Fibroblast of lung (primary cell): ENCODE data around the gene EXOC6B.

Experiments
- EZH2 ChIP-seq: IDR thresholded peaks from 2 replicates; pipeline ENCODE4 v1.5.1; 2012; ENCODE audit warnings: low read length, control low read depth, mild to moderate bottlenecking; ENCODE audit errors: missing control alignments
- TF ChIP-seq, protein P1 (sequence below), 2 donors: IDR thresholded peaks in 1 of 2; conservative IDR thresholded peaks in 1 of 2; 1 replicate in 1 of 2; 2 replicates in 1 of 2; pipeline ENCODE4 v1.5.1; 2011 to 2012; ENCODE audit warnings: low read length in 2 of 2, control low read depth in 1 of 2, inconsistent platforms in 1 of 2, low read depth in 1 of 2, mild to moderate bottlenecking in 1 of 2

DNA sequence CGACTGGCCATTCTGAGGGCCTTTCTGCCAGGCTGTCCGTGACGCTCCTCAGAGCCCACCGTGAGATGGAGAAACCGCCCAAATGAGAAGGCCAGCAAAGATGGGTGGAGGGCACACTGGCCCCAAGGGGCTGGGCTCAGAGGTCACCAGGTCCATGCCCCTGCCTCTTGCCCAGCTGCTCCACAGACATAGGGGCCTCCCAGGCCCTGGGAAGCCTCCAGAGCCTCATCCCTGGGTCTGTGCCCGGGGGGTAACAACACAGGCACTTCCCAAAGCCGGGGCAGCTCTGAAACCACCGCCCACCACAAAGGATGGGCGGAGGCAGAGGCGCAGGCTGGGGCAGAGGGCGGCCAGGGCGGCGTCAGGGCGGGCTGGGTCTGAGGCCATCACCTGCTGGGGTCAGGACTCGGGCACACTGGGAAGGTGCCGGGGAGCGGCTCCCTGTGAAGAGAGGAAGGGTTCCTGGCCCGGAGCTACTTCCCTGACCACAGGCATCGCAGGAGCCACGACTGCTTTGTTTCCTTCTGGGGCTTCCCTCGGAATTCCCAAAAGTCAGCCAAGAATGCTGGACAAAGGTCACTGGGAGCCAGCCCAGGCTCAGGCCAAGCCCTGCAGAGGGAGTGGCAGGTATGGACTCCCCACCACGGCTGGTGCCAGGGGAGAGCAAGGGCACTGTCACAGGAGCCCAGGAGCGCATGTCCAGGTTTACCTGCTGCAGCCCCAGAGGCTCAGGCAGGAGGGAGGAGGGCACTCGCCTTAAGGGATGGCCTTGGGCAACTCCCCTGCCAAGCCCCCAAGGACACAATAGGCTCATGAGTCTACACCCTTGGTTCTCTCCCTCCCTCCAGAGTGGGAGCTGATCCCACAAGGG is 687.6 kb downstream of the EXOC6B start:
- TF ChIP-seq, protein P1, sequence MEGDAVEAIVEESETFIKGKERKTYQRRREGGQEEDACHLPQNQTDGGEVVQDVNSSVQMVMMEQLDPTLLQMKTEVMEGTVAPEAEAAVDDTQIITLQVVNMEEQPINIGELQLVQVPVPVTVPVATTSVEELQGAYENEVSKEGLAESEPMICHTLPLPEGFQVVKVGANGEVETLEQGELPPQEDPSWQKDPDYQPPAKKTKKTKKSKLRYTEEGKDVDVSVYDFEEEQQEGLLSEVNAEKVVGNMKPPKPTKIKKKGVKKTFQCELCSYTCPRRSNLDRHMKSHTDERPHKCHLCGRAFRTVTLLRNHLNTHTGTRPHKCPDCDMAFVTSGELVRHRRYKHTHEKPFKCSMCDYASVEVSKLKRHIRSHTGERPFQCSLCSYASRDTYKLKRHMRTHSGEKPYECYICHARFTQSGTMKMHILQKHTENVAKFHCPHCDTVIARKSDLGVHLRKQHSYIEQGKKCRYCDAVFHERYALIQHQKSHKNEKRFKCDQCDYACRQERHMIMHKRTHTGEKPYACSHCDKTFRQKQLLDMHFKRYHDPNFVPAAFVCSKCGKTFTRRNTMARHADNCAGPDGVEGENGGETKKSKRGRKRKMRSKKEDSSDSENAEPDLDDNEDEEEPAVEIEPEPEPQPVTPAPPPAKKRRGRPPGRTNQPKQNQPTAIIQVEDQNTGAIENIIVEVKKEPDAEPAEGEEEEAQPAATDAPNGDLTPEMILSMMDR (conservative IDR thresholded peaks at IDR 0.05 in 1 of 2, IDR thresholded peaks at IDR 0.05 in 1 of 2; ENCODE audit: low read depth in 1 of 2, low read length in 2 of 2): no peak
- no peak for TF ChIP-seq EZH2
